Endodermal cell (in vitro differentiated cells): Measurements from ENCODE around the gene NPY1R. TPM values are rescaled to one million over a fixed set of nuclear protein-coding genes. Genes with fewer than 3 reads are reported as not detected.

ENCODE experiments used
- DNase-seq: peaks from one replicate; pipeline ENCODE4 v3.0.0-alpha.2; 2017
- H3K27ac ChIP-seq: 2 replicates; pipeline ENCODE4 v1.5.1; 2013; ENCODE audit warnings: mild to moderate bottlenecking, low read depth, low read length, moderate library complexity
- H3K27me3 ChIP-seq: 2 replicates; pipeline ENCODE4 v1.6.1; 2013; ENCODE audit warnings: mild to moderate bottlenecking, low read length, moderate library complexity; ENCODE audit not compliant: insufficient read depth, control insufficient read depth, poor library complexity, severe bottlenecking
- H3K36me3 ChIP-seq: 2 replicates; pipeline ENCODE4 v1.7.0; 2013; ENCODE audit warnings: mild to moderate bottlenecking, low read length, moderate library complexity; ENCODE audit not compliant: control insufficient read depth, insufficient read depth
- H3K4me1 ChIP-seq: one replicate; pipeline ENCODE4 v1.7.0; 2013; ENCODE audit warnings: low read length; ENCODE audit not compliant: control insufficient read depth, insufficient read depth
- H3K4me3 ChIP-seq: 2 replicates; pipeline ENCODE4 v1.5.1; 2013; ENCODE audit warnings: mild to moderate bottlenecking, low read length, moderate library complexity
- H3K9ac ChIP-seq: 2 replicates; pipeline ENCODE4 v1.6.1; 2013; ENCODE audit warnings: mild to moderate bottlenecking, low read length, moderate library complexity; ENCODE audit not compliant: poor library complexity, severe bottlenecking; ENCODE audit errors: extremely low read depth
- H3K9me3 ChIP-seq: 2 replicates; pipeline ENCODE4 v1.6.1; 2013; ENCODE audit warnings: mild to moderate bottlenecking, low read length, moderate library complexity; ENCODE audit not compliant: control insufficient read depth
- H3K27ac Mint-ChIP-seq: 2 replicates; pipeline ENCODE4 v1.8.0; 2020; ENCODE audit warnings: mixed read lengths
- H3K27me3 Mint-ChIP-seq: 2 replicates; pipeline ENCODE4 v1.8.0; 2021; ENCODE audit warnings: mild to moderate bottlenecking, mixed read lengths; ENCODE audit not compliant: insufficient read depth
- H3K36me3 Mint-ChIP-seq: 2 replicates; pipeline ENCODE4 v1.8.0; 2020; ENCODE audit warnings: low read depth, mixed read lengths
- H3K4me1 Mint-ChIP-seq: 2 replicates; pipeline ENCODE4 v1.8.0; 2020; ENCODE audit warnings: mixed read lengths
- H3K4me3 Mint-ChIP-seq: 2 replicates; pipeline ENCODE4 v1.8.0; 2020; ENCODE audit warnings: mild to moderate bottlenecking, moderate library complexity, mixed read lengths
- H3K9me3 Mint-ChIP-seq: 2 replicates; pipeline ENCODE4 v1.8.0; 2020; ENCODE audit warnings: mild to moderate bottlenecking, mixed read lengths
- WGBS, 2 experiments: methylation state at CpG; one replicate each; pipeline versions ENCODE4 v1.1.5 to v1.1.7; 2013; ENCODE audit warnings: missing lambda C conversion rate in 2 of 2, mixed read lengths in 1 of 2; ENCODE audit not compliant: insufficient coverage in 1 of 2, insufficient read length in 1 of 2; 5-methylcytosine and 5-hydroxymethylcytosine counted together
- total RNA-seq, 2 donors: library from RNA; stranded (reverse); fragmentation: NEBNext Ultra II Directional in 1 of 2; extraction: Animal tissue kit (Norgen Biotek cat#: 25700) in 1 of 2; gene quantifications; 2 replicates in 1 of 2; 3 replicates in 1 of 2; pipeline ENCODE4 v1.2.1, GENCODE V29; 2021
- TF ChIP-seq, protein P1 (sequence below): fragments of 200-600 bp; sonication (generic); conservative IDR thresholded peaks from 2 replicates; pipeline ENCODE4 v1.5.0; 2021; ENCODE audit warnings: antibody characterized with exemption, mild to moderate bottlenecking

NPY1R gene
- total RNA-seq, 2 donors from 2014 or later: 11.4 to 11.8 TPM

GRCh38 chr4:163274861-163275260 lies 57.5 kb downstream of the NPY1R start:
- H3K4me1 ChIP-seq: no peaks in the 10 kb centered on the region
- DNase-seq: no peak

More at GRCh38 chr4:163274861-163275260, 57.5 kb downstream of the NPY1R start:
- Histone ChIP-seq H3K36me3 (no peaks in the 10 kb centered on the region), H3K27me3 (no peaks in the 10 kb centered on the region), H3K9me3 (no peaks in the 10 kb centered on the region), H3K9ac (no peak overlapping the region), H3K27ac (no peak overlapping the region), H3K4me3 (no peak overlapping the region)
- H3K36me3 Mint-ChIP-seq: no peaks in the 10 kb centered on the region
- WGBS, 2 experiments: 100% methylated on average over 1 to 3 of the region's 3 CpGs
- no peaks in the 10 kb centered on the region for H3K9me3 Mint-ChIP-seq
- H3K4me1 Mint-ChIP-seq: peaks cover 2% of the 10 kb centered on the region
- H3K27ac Mint-ChIP-seq: no peak overlapping the region
- TF ChIP-seq, protein P1, sequence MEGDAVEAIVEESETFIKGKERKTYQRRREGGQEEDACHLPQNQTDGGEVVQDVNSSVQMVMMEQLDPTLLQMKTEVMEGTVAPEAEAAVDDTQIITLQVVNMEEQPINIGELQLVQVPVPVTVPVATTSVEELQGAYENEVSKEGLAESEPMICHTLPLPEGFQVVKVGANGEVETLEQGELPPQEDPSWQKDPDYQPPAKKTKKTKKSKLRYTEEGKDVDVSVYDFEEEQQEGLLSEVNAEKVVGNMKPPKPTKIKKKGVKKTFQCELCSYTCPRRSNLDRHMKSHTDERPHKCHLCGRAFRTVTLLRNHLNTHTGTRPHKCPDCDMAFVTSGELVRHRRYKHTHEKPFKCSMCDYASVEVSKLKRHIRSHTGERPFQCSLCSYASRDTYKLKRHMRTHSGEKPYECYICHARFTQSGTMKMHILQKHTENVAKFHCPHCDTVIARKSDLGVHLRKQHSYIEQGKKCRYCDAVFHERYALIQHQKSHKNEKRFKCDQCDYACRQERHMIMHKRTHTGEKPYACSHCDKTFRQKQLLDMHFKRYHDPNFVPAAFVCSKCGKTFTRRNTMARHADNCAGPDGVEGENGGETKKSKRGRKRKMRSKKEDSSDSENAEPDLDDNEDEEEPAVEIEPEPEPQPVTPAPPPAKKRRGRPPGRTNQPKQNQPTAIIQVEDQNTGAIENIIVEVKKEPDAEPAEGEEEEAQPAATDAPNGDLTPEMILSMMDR: no peak
- no peak overlapping the region for H3K4me3 Mint-ChIP-seq
- H3K27me3 Mint-ChIP-seq: no peaks in the 10 kb centered on the region

Other genes starting within 250 kb of the NPY1R start
- 10 to 100 TPM; 31.0 to 37.6 TPM for gene NAF1, start 165.7 kb downstream of the NPY1R start, total RNA-seq
- 1 to 10 TPM; 4.4 to 5.1 TPM for gene NPY5R, start 11.3 kb upstream of the NPY1R start, total RNA-seq
- not detected for gene TKTL2, start 141.2 kb upstream of the NPY1R start, total RNA-seq
- gene TMA16, start 162.1 kb upstream of the NPY1R start, total RNA-seq: 10 to 100 TPM; 54.7 to 68.8 TPM